A673 (cell line): ENCODE measurements around the gene HAAO. TPM values are rescaled to one million over a fixed set of nuclear protein-coding genes. Genes with fewer than 3 reads are reported as not detected.

Experiments
- BruUV-seq: library from RNA; stranded (reverse); fragments of 400-500 nt; replicated peaks from 2 replicates; lab custom pipeline; 2021; lab: Mats Ljungman, UMichigan
- CTCF ChIA-PET: fragments of 300-600 bp; sonication (Branson Sonifier 250); formaldehyde crosslinking; loops from one replicate; lab custom pipeline; 2022; ENCODE audit warnings: antibody characterized with exemption; lab: Charles Lee
- POLR2A ChIA-PET: fragments of 300-600 bp; sonication (Branson Sonifier 250); formaldehyde crosslinking; loops from one replicate; lab custom pipeline; 2022; ENCODE audit warnings: antibody characterized with exemption; ENCODE audit not compliant: low non-redundant PET; lab: Charles Lee
- DNase-seq: peaks from one replicate; pipeline ENCODE4 v3.0.0-alpha.2; 2015; ENCODE audit warnings: low spot score
- H3K27ac ChIP-seq: fragments of 200-600 bp; sonication (generic); 2 replicates; pipeline ENCODE4 v1.5.1; 2016; ENCODE audit warnings: mixed run types, low read depth, mild to moderate bottlenecking, mixed read lengths, antibody characterized with exemption, low read length; ENCODE audit not compliant: poor library complexity, severe bottlenecking
- H3K27me3 ChIP-seq: fragments of 200-600 bp; sonication (generic); replicated peaks from 2 replicates; pipeline ENCODE4 v1.6.1; 2017; ENCODE audit warnings: mixed run types, low read depth, mild to moderate bottlenecking, mixed read lengths, antibody characterized with exemption, low read length; ENCODE audit not compliant: insufficient read depth, poor library complexity
- H3K36me3 ChIP-seq: fragments of 200-600 bp; sonication (generic); 2 replicates; pipeline ENCODE4 v1.6.1; 2016; ENCODE audit warnings: mixed run types, mild to moderate bottlenecking, mixed read lengths, antibody characterized with exemption, low read length; ENCODE audit not compliant: insufficient read depth, poor library complexity, severe bottlenecking
- H3K4me1 ChIP-seq: fragments of 200-600 bp; sonication (generic); 2 replicates; pipeline ENCODE4 v1.6.1; 2017; ENCODE audit warnings: mixed run types, mild to moderate bottlenecking, mixed read lengths, antibody characterized with exemption, low read length; ENCODE audit not compliant: insufficient read depth, poor library complexity, severe bottlenecking
- H3K4me3 ChIP-seq: fragments of 200-600 bp; sonication (generic); 2 replicates; pipeline ENCODE4 v1.5.1; 2016; ENCODE audit warnings: low read depth, mixed run types, mild to moderate bottlenecking, mixed read lengths, low read length; ENCODE audit not compliant: poor library complexity, severe bottlenecking
- H3K9me3 ChIP-seq: fragments of 200-600 bp; sonication (generic); 2 replicates; pipeline ENCODE4 v1.6.1; 2016; ENCODE audit warnings: mixed run types, low read depth, mild to moderate bottlenecking, mixed read lengths, antibody characterized with exemption, low read length; ENCODE audit not compliant: poor library complexity, severe bottlenecking
- EZH2 ChIP-seq: fragments of 200-600 bp; sonication (generic); IDR thresholded peaks from 2 replicates; pipeline ENCODE4 v1.6.1; 2017; ENCODE audit warnings: borderline replicate concordance, low read depth, mild to moderate bottlenecking, mixed read lengths, antibody characterized with exemption, low read length; ENCODE audit not compliant: poor library complexity, severe bottlenecking
- intact Hi-C: fragments of 100-400 bp; cut with micrococcal nuclease; formaldehyde crosslinking; loops from one replicate; pipeline ENCODE4 v1.10.0; 2022; ENCODE audit not compliant: unreplicated experiment
- total RNA-seq: library from RNA; stranded (reverse); gene quantifications from 2 replicates; pipeline ENCODE4 v1.2.3, GENCODE V29; 2021
- TF ChIP-seq, protein P1 (sequence below): fragments of 300-800, 200-600 bp; sonication (generic); conservative IDR thresholded peaks from 2 replicates; pipeline ENCODE4 v1.5.1; 2017; ENCODE audit warnings: low read depth, mild to moderate bottlenecking, antibody characterized with exemption, low read length, moderate library complexity, mixed read lengths

The HAAO gene
- total RNA-seq, 1 experiment from 2014 or later = 2.4 TPM

DNA sequence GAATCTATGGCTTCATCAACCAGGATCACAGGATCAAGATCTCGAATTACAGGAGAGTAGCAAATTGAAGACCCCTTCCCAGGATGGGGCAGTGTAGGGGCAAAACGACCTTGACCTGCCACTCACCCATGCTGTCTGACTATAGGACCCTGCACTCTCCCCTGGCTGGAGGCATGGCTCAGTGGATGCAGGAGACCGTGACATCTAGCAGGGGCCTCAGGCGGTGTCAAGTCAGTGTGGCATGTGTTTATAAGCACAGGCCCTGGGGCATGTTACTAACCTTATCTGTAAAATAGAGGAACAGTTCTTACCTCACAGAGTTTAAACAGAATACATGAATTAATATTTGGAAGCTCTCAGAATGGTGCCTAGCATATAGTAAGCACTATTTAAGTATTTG lies 3.5 kb downstream of the HAAO start:
- CTCF ChIA-PET = no interaction called here
- H3K4me3 ChIP-seq = no peak overlapping the region
- H3K27me3 ChIP-seq = no peaks in the 10 kb centered on the region
- no peaks in the 10 kb centered on the region for H3K9me3 ChIP-seq
- no peak for DNase-seq
- H3K4me1 ChIP-seq = peaks cover 12% of the 10 kb centered on the region
- POLR2A ChIA-PET = no interaction called here
- H3K27ac ChIP-seq = no peak overlapping the region
- no peaks in the 10 kb centered on the region for H3K36me3 ChIP-seq
- no TSS peak for BruUV-seq
- intact Hi-C loops = no loop called here
- TF ChIP-seq, protein P1, sequence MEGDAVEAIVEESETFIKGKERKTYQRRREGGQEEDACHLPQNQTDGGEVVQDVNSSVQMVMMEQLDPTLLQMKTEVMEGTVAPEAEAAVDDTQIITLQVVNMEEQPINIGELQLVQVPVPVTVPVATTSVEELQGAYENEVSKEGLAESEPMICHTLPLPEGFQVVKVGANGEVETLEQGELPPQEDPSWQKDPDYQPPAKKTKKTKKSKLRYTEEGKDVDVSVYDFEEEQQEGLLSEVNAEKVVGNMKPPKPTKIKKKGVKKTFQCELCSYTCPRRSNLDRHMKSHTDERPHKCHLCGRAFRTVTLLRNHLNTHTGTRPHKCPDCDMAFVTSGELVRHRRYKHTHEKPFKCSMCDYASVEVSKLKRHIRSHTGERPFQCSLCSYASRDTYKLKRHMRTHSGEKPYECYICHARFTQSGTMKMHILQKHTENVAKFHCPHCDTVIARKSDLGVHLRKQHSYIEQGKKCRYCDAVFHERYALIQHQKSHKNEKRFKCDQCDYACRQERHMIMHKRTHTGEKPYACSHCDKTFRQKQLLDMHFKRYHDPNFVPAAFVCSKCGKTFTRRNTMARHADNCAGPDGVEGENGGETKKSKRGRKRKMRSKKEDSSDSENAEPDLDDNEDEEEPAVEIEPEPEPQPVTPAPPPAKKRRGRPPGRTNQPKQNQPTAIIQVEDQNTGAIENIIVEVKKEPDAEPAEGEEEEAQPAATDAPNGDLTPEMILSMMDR = no peak
- no peak for TF ChIP-seq EZH2

DNA sequence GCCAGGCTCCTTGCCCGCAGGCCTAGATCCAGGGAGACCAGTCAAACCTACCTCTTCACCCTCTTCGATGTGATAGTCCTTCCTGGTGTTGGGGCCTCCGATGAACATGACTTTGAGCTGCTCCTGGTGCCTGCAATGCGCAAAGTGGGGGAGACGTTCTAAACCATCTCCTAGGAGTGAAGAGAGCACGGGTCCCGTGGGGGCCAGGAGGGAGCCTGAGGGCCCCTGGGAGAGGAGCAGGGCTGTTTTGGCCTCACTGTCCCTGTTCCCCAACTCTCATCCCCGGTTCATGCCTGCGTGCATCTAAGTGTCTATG lies 3.9 kb downstream of the HAAO start:
- H3K27ac ChIP-seq = no peak overlapping the region
- intact Hi-C loops = no loop called here
- no peaks in the 10 kb centered on the region for H3K36me3 ChIP-seq
- no peak overlapping the region for H3K4me3 ChIP-seq
- ChIA-PET POLR2A (no interaction called here), CTCF (no interaction called here)
- no peak for DNase-seq
- no peaks in the 10 kb centered on the region for H3K27me3 ChIP-seq
- TF ChIP-seq, protein P1 = no peak
- TF ChIP-seq EZH2 = no peak
- no TSS peak for BruUV-seq
- H3K9me3 ChIP-seq = no peaks in the 10 kb centered on the region
- peaks cover 8% of the 10 kb centered on the region for H3K4me1 ChIP-seq

DNA sequence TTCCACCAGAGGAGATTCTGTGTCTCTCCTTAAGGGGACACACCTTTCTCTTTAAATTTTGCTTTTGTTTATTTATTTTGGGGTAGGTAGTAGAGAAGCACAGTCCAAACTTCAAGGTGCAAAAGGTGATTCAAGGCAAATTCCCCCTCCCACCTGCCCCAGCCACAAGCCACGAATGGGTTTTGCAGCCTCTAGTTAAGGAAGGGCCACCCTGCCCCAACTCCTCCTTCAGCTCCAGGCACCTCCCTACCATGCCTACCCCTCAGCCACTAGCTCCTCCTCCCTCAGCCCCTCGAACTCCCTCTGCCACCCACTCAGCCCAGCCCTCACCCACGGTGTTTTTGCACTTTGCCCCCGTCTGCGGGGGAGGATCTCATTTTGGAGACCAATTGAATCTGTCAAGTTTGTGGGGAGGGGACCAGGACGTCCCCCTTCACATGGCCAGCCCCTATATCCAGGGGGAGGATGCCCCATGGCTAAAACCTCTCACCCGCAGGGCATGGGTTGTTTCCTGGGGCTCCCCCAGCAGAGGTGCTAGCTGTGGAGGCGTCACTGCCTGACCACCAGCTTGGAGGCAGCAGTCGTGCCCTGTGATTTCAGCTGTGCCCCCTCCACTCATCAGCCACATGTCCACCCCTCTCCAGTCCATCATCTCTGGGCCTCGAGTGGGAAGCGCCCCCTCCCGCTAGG lies 4.5 kb downstream of the HAAO start:
- DNase-seq = no peak
- TF ChIP-seq, protein P1 = no peak
- TF ChIP-seq EZH2 = no peak
- Histone ChIP-seq H3K27ac (no peak overlapping the region), H3K4me3 (no peak overlapping the region), H3K36me3 (no peaks in the 10 kb centered on the region), H3K9me3 (no peaks in the 10 kb centered on the region), H3K4me1 (peaks cover 3% of the 10 kb centered on the region), H3K27me3 (no peaks in the 10 kb centered on the region)
- ChIA-PET CTCF (no interaction called here), POLR2A (interaction anchor here (0.6 kb wide), 1 partner anchor 1584 kb away, joined by 10 read pairs; no protein-coding TSS in a partner anchor)
- intact Hi-C loops = no loop called here
- no TSS peak for BruUV-seq
